GM19438 (cell line): ENCODE data around the gene GTF3C1.

Source experiments
- ATAC-seq: cut with Tn5 transposase; IDR thresholded peaks from one replicate; pipeline ENCODE4 v1.9.1; 2021; ENCODE audit warnings: low read depth; ENCODE audit not compliant: unreplicated experiment

GTF3C1 gene

GRCh38 chr16:27526180-27526579, 23.5 kb downstream of the GTF3C1 start:
- no peak for ATAC-seq

GRCh38 chr16:27522173-27522707, 27.5 kb downstream of the GTF3C1 start:
- ATAC-seq: no peak

GRCh38 chr16:27520982-27521673, 28.6 kb downstream of the GTF3C1 start:
- ATAC-seq: no peak

GRCh38 chr16:27518226-27518625, 31.5 kb downstream of the GTF3C1 start:
- no peak for ATAC-seq

GRCh38 chr16:27517664-27518063, 32.0 kb downstream of the GTF3C1 start:
- ATAC-seq: no peak

GRCh38 chr16:27516365-27516764, 33.3 kb downstream of the GTF3C1 start:
- ATAC-seq: no peak

- ATAC-seq: no peak
Measured at GRCh38 chr16:27515874-27516353, 33.8 kb downstream of the GTF3C1 start.

GRCh38 chr16:27514806-27515205, 34.9 kb downstream of the GTF3C1 start:
- no peak for ATAC-seq

- no peak for ATAC-seq
Measured at GRCh38 chr16:27511657-27512448, 37.9 kb downstream of the GTF3C1 start.

GRCh38 chr16:27508476-27508875, 41.2 kb downstream of the GTF3C1 start:
- no peak for ATAC-seq

GRCh38 chr16:27506771-27507170, 42.9 kb downstream of the GTF3C1 start:
- ATAC-seq: no peak

- ATAC-seq: no peak
Measured at GRCh38 chr16:27505297-27506236, 44.1 kb downstream of the GTF3C1 start.

- no peak for ATAC-seq
Measured at GRCh38 chr16:27503662-27504061, 46.1 kb downstream of the GTF3C1 start.

GRCh38 chr16:27500801-27501200, 48.9 kb downstream of the GTF3C1 start:
- ATAC-seq: no peak

- no peak for ATAC-seq
Measured at GRCh38 chr16:27499659-27500055, 50.1 kb downstream of the GTF3C1 start.

- ATAC-seq: no peak
Measured at GRCh38 chr16:27498916-27499658, 50.6 kb downstream of the GTF3C1 start.

GRCh38 chr16:27498031-27498825, 51.5 kb downstream of the GTF3C1 start:
- no peak for ATAC-seq

- no peak for ATAC-seq
Measured at GRCh38 chr16:27495191-27495590, 54.5 kb downstream of the GTF3C1 start.

GRCh38 chr16:27492588-27492979, 57.1 kb downstream of the GTF3C1 start:
- no peak for ATAC-seq
